CD8-positive, alpha-beta memory T cell (primary cell): ENCODE measurements around the gene TOMM34. TPM values are rescaled to one million over a fixed set of nuclear protein-coding genes. Genes with fewer than 3 reads are reported as not detected.

Source experiments
- CTCF ChIA-PET: fragments of 350-600 bp; sonication (Branson Sonifier 250); formaldehyde crosslinking; loops from one replicate; lab custom pipeline; 2021; ENCODE audit warnings: antibody characterized with exemption; lab: Charles Lee
- POLR2A ChIA-PET: fragments of 350-600 bp; sonication (Branson Sonifier 250); formaldehyde crosslinking; loops from one replicate; lab custom pipeline; 2021; ENCODE audit warnings: antibody characterized with exemption; lab: Charles Lee
- DNase-seq, 5 donors: peaks; one replicate each; pipeline versions ENCODE4 v3.0.0 to v3.0.0-alpha.2; 2020 to 2022; ENCODE audit warnings: mixed read lengths in 1 of 5
- H3K27ac ChIP-seq: one replicate; pipeline ENCODE4 v1.7.0; 2013; ENCODE audit warnings: low read depth, mild to moderate bottlenecking, low read length, moderate library complexity
- H3K27me3 ChIP-seq: 2 replicates; pipeline ENCODE4 v1.7.0; 2013; ENCODE audit warnings: low read length, mild to moderate bottlenecking; ENCODE audit not compliant: insufficient read depth, poor library complexity, severe bottlenecking
- H3K36me3 ChIP-seq: 2 replicates; pipeline ENCODE4 v1.7.0; 2013; ENCODE audit warnings: mild to moderate bottlenecking, low read length, moderate library complexity; ENCODE audit not compliant: insufficient read depth
- H3K4me1 ChIP-seq: 2 replicates; pipeline ENCODE4 v1.7.0; 2013; ENCODE audit warnings: mild to moderate bottlenecking, low read length, moderate library complexity; ENCODE audit not compliant: insufficient read depth
- H3K4me3 ChIP-seq: 2 replicates; pipeline ENCODE4 v1.7.0; 2013; ENCODE audit warnings: mild to moderate bottlenecking, low read length
- H3K9me3 ChIP-seq: 2 replicates; pipeline ENCODE4 v1.7.0; 2013; ENCODE audit warnings: mild to moderate bottlenecking, low read length
- H3K27ac Mint-ChIP-seq, 8 donors: one replicate each; pipeline ENCODE4 v1.8.0; 2020 to 2021; ENCODE audit warnings: mixed read lengths in 8 of 8, mild to moderate bottlenecking in 6 of 8, inconsistent platforms in 3 of 8, moderate library complexity in 3 of 8
- H3K27me3 Mint-ChIP-seq, 2 donors: one replicate each; pipeline ENCODE4 v1.8.0; 2020 to 2021; ENCODE audit warnings: mixed read lengths in 2 of 2, mild to moderate bottlenecking in 1 of 2, moderate library complexity in 1 of 2
- H3K36me3 Mint-ChIP-seq, 3 donors: one replicate each; pipeline ENCODE4 v1.8.0; 2020 to 2021; ENCODE audit warnings: mixed read lengths in 3 of 3, inconsistent platforms in 1 of 3, mild to moderate bottlenecking in 1 of 3
- H3K4me1 Mint-ChIP-seq, 3 donors: one replicate each; pipeline ENCODE4 v1.8.0; 2020 to 2021; ENCODE audit warnings: mixed read lengths in 3 of 3, inconsistent platforms in 1 of 3, mild to moderate bottlenecking in 1 of 3
- H3K4me3 Mint-ChIP-seq, 7 donors: one replicate each; pipeline ENCODE4 v1.8.0; 2020 to 2021; ENCODE audit warnings: mixed read lengths in 7 of 7, mild to moderate bottlenecking in 6 of 7, moderate library complexity in 4 of 7, inconsistent platforms in 2 of 7
- H3K9me3 Mint-ChIP-seq, 5 donors: one replicate each; pipeline ENCODE4 v1.8.0; 2020 to 2022; ENCODE audit warnings: mixed read lengths in 5 of 5, mild to moderate bottlenecking in 3 of 5, moderate library complexity in 2 of 5, inconsistent platforms in 1 of 5
- polyA plus RNA-seq: library from polyadenylated mRNA; unstranded; fragments of 300-500 nt; fragmentation: Illumina TruSeq; gene quantifications from one replicate; pipeline ENCODE4 v1.2.3, GENCODE V29; 2021
- total RNA-seq, 2 experiments: library from RNA; stranded (reverse); gene quantifications; one replicate each; pipeline ENCODE4 v1.2.3, GENCODE V29; 2021

The TOMM34 gene
- total and polyA plus RNA-seq, 3 experiments from 2014 or later: 21.0 to 76.8 (median 75.4) TPM

DNA sequence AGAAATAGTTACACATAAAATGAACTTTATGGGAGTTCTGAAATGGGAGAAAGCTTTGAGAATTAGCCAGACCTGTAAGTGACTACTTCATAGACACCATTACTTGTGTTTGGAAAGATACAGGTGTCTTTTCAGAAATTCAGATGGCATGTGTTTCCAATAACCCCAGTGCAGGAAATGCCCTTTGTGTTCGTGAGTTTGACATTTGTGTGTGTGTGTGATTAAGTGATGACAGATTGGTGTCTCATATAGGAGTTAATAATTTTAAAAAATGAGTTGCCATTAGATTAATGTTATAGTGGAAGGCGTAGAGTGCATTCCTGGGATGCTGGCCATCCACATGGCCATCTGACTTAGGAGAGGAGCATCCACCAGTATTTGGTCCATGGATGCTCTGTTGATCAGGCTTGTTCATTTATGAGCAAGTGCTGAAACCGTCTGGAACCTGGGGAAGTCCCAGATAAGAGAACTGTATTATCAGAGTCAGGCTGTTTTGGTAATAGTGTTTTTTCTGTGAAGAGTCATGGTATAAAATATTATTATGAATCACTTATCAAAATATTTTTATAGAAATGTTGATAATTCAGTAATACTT lies 9.2 kb upstream of the TOMM34 start:
- ChIA-PET POLR2A (interaction anchor here (0.6 to 1.6 kb wide), 4 partner anchors 9 to 12 kb away, joined by 3 to 11 read pairs (median 5); partner anchors contain the start of gene TOMM34), CTCF (interaction anchor here (4.5 kb wide), 1 partner anchor 9 kb away, joined by 35 read pairs; no protein-coding TSS in a partner anchor)
- Histone ChIP-seq H3K36me3 (peaks cover 19% of the 10 kb centered on the region), H3K27ac (peak overlapping the region; percentile 89), H3K27me3 (no peaks in the 10 kb centered on the region), H3K9me3 (no peaks in the 10 kb centered on the region), H3K4me3 (peak overlapping the region; percentile 99), H3K4me1 (peaks cover 37% of the 10 kb centered on the region)
- peaks cover 11 to 72% (median 20%) of the 10 kb centered on the region in 3 donors for H3K36me3 Mint-ChIP-seq
- peak overlapping the region; percentile 89 to 100 (median 94) for H3K27ac Mint-ChIP-seq
- H3K4me3 Mint-ChIP-seq: peak overlapping the region; percentile 94 to 99 (median 96)
- H3K27me3 Mint-ChIP-seq: peaks cover 0 to 3% of the 10 kb centered on the region in 2 donors
- no peaks in the 10 kb centered on the region for H3K9me3 Mint-ChIP-seq
- no peak for DNase-seq
- H3K4me1 Mint-ChIP-seq: peaks cover 63 to 69% (median 66%) of the 10 kb centered on the region in 3 donors

- Histone ChIP-seq H3K27me3 (no peaks in the 10 kb centered on the region), H3K9me3 (no peaks in the 10 kb centered on the region), H3K27ac (peak overlapping the region; percentile 89), H3K4me3 (peak overlapping the region; percentile 99), H3K36me3 (peaks cover under 1% of the 10 kb centered on the region), H3K4me1 (peaks cover 25% of the 10 kb centered on the region)
- Mint-ChIP-seq H3K27me3 (peaks cover 0 to 3% of the 10 kb centered on the region in 2 donors), H3K36me3 (peaks cover 6 to 53% (median 6%) of the 10 kb centered on the region in 3 donors), H3K4me3 (peak overlapping the region; percentile 94 to 99 (median 96)), H3K9me3 (no peaks in the 10 kb centered on the region), H3K27ac (peak overlapping the region; percentile 89 to 100 (median 94)), H3K4me1 (peaks cover 48 to 51% (median 48%) of the 10 kb centered on the region in 3 donors)
- CTCF ChIA-PET: interaction anchor here (0.9 to 4.5 kb wide), 5 partner anchors 10 to 82 kb away, joined by 3 to 35 read pairs (median 4); partner anchors contain the start of gene YWHAB
- POLR2A ChIA-PET: interaction anchor here (0.6 to 2.9 kb wide), 6 partner anchors 11 to 326 kb away, joined by 3 to 52 read pairs (median 4); partner anchors contain the start of gene YWHAB
- DNase-seq: peak in 4 of 5 donors; percentile 23 to 69 (median 54)
These were observed 7.1 kb upstream of the TOMM34 start for GRCh38 chr20:44967207-44967807.

GRCh38 chr20:44966030-44966961 lies 6.1 kb upstream of the TOMM34 start, which contains the start of gene STK4:
STK4 (plus strand) TSS chr20:44966512; CDS start chr20:44966569, 57 bp downstream.
- no peaks in the 10 kb centered on the region for H3K9me3 Mint-ChIP-seq
- H3K4me3 ChIP-seq: peak within 1 kb of the TSS; percentile 99
- H3K4me1 Mint-ChIP-seq: peaks cover 40 to 48% (median 40%) of the 10 kb centered on the region in 3 donors
- H3K27me3 Mint-ChIP-seq: peaks cover 0 to 3% of the 10 kb centered on the region in 2 donors
- H3K27ac ChIP-seq: peak within 1 kb of the TSS; percentile 89
- H3K27me3 ChIP-seq: no peaks in the 10 kb centered on the region
- CTCF ChIA-PET: interaction anchor here (0.9 to 4.5 kb wide), 6 partner anchors 9 to 79 kb away, joined by 3 to 35 read pairs (median 3); no protein-coding TSS in a partner anchor
- H3K36me3 ChIP-seq: no peaks in the 10 kb centered on the region
- DNase-seq: peak; percentile 92 to 97 (median 94)
- H3K27ac Mint-ChIP-seq: peak within 1 kb of the TSS; percentile 89 to 100 (median 94)
- H3K4me1 ChIP-seq: peaks cover 24% of the 10 kb centered on the region
- H3K4me3 Mint-ChIP-seq: peak within 1 kb of the TSS; percentile 94 to 99 (median 96)
- peaks cover 6 to 46% (median 6%) of the 10 kb centered on the region in 3 donors for H3K36me3 Mint-ChIP-seq
- POLR2A ChIA-PET: interaction anchor here (0.7 to 2.9 kb wide), 3 partner anchors 12 to 85 kb away, joined by 5 to 52 read pairs (median 7); partner anchors contain the start of gene YWHAB
- no peaks in the 10 kb centered on the region for H3K9me3 ChIP-seq

DNA sequence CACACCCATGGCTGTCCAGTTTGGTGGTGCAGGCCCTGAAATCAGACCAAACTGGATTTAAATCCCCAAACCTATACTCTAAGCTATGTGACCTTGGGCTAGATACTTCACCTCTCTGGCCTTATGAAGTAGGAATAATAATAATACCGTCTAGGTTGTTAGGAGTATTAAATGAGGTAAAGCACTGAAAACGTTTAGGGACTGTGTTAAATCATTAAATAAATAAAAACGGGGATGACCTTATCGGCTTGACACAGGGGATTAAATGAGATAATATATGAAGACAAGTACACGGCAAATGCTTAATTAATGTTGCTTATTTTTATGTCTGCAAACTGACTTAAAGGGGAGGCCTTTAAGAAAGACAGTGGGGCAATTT lies 5.4 kb upstream of the TOMM34 start:
- peaks cover 0 to 3% of the 10 kb centered on the region in 2 donors for H3K27me3 Mint-ChIP-seq
- Histone ChIP-seq H3K4me1 (peaks cover 25% of the 10 kb centered on the region), H3K27me3 (no peaks in the 10 kb centered on the region), H3K9me3 (no peaks in the 10 kb centered on the region), H3K36me3 (no peaks in the 10 kb centered on the region), H3K4me3 (peak overlapping the region; percentile 99), H3K27ac (peak overlapping the region; percentile 89)
- ChIA-PET POLR2A (interaction anchor here (2.9 kb wide), 1 partner anchor 13 kb away, joined by 52 read pairs; no protein-coding TSS in a partner anchor), CTCF (interaction anchor here (0.9 to 4.5 kb wide), 5 partner anchors 8 to 78 kb away, joined by 3 to 35 read pairs (median 3); no protein-coding TSS in a partner anchor)
- H3K4me1 Mint-ChIP-seq: peaks cover 36 to 48% (median 39%) of the 10 kb centered on the region in 3 donors
- DNase-seq: no peak
- H3K27ac Mint-ChIP-seq: peak overlapping the region; percentile 89 to 100 (median 94)
- peaks cover 6 to 40% (median 6%) of the 10 kb centered on the region in 3 donors for H3K36me3 Mint-ChIP-seq
- H3K4me3 Mint-ChIP-seq: peak overlapping the region; percentile 94 to 99 (median 96)
- H3K9me3 Mint-ChIP-seq: no peaks in the 10 kb centered on the region

DNA sequence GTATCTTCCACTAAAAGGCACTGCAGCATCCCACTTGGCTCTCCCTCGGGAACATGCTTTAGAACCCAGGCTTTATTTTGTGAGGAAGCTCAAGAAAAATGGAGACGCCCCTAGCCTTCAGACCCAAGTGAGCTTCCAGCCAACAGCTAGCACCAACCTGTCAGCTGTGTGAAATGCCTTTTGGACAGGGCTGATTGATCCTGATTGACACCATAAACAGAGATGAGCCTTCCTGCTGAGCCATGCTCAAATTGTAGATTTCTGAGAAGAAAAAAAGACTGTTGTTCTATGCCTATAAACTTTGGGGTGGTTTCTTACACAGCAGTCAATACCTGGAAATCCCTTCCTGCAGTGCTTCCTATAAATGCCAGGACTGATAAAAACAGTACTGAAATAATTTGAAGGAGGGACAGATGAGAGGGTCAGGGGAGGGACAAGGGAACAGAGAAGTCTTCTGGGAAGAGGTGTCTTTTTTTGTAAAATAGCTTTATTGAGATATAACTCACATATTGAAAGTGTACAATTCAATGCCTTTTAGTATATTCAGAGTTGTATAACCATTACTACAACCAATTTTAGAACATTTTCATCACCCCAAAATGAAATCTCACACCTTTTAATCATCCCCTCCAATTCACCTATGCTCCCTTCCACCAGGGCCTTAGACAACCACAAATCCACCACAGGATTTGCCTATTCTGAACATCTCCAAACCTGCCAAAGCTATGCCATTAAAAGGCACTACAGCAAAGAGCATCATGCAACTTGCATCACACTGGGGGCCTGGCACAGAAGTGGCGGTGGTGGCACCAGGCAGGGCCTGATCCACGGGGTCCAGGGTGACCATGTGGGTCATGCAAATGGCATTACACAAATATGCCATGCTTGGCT lies 3.4 kb upstream of the TOMM34 start:
- Mint-ChIP-seq H3K9me3 (no peaks in the 10 kb centered on the region), H3K4me1 (peaks cover 35 to 46% (median 36%) of the 10 kb centered on the region in 3 donors), H3K36me3 (peaks cover 4 to 30% (median 6%) of the 10 kb centered on the region in 3 donors), H3K4me3 (peak overlapping the region in 1 of 7 donors; percentile 76), H3K27me3 (peaks cover 0 to 3% of the 10 kb centered on the region in 2 donors), H3K27ac (peak overlapping the region in 2 of 8 donors; percentile 29 to 46)
- no peak for DNase-seq
- no peaks in the 10 kb centered on the region for H3K9me3 ChIP-seq
- H3K27ac ChIP-seq: no peak overlapping the region
- no peak overlapping the region for H3K4me3 ChIP-seq
- ChIA-PET CTCF (interaction anchor here (1.1 to 5.5 kb wide), 2 partner anchors 14 to 15 kb away, joined by 3 to 23 read pairs; no protein-coding TSS in a partner anchor), POLR2A (no interaction called here)
- H3K36me3 ChIP-seq: no peaks in the 10 kb centered on the region
- peaks cover 40% of the 10 kb centered on the region for H3K4me1 ChIP-seq
- H3K27me3 ChIP-seq: no peaks in the 10 kb centered on the region

DNA sequence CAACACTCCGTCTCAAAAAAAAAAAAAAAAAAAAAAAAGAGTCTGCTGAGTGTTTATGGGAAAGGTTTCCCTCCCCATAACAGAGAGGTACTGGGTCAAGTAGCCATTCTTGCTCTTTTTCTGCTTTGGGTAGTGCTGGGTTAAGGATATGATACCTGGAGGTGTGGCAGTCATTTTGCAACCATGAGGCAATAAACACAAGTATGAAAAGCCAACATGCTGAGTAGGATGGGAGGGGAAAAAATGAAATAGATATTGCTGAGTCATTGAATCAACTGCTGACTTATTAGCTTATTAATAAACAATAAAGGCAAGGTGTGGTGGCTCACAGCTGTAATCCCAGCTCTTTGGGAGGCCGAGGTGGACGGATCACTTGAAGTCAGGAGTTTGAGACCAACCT lies 2.3 kb upstream of the TOMM34 start:
- Histone ChIP-seq H3K27me3 (no peaks in the 10 kb centered on the region), H3K4me3 (no peak overlapping the region), H3K36me3 (no peaks in the 10 kb centered on the region), H3K9me3 (no peaks in the 10 kb centered on the region), H3K4me1 (peaks cover 44% of the 10 kb centered on the region), H3K27ac (no peak overlapping the region)
- ChIA-PET CTCF (interaction anchor here (5.5 kb wide), 1 partner anchor 15 kb away, joined by 23 read pairs; no protein-coding TSS in a partner anchor), POLR2A (interaction anchor here (0.6 kb wide), 2 partner anchors 10 to 66 kb away, joined by 4 to 6 read pairs; no protein-coding TSS in a partner anchor)
- Mint-ChIP-seq H3K27ac (peak overlapping the region in 1 of 8 donors; percentile 13), H3K9me3 (no peaks in the 10 kb centered on the region), H3K36me3 (peaks cover under 1 to 26% (median 2%) of the 10 kb centered on the region in 3 donors), H3K4me3 (peak overlapping the region in 2 of 7 donors; percentile 9 to 15), H3K27me3 (peaks cover 0 to 3% of the 10 kb centered on the region in 2 donors), H3K4me1 (peaks cover 42 to 54% (median 43%) of the 10 kb centered on the region in 3 donors)
- DNase-seq: no peak
